Sigmoid colon (tissue), 3 donors: Measurements from ENCODE around the gene TSPAN18.

Experiments used
- CTCF ChIP-seq, 4 experiments: fragments of 450-650 bp in 3 of 4; fragments of 200-600 bp in 1 of 4; IDR thresholded peaks; one replicate each; pipeline ENCODE4 v1.5.1; 2016 to 2019; ENCODE audit warnings: antibody characterized with exemption in 4 of 4, mild to moderate bottlenecking in 3 of 4, moderate library complexity in 2 of 4
- POLR2A ChIP-seq, 2 donors: fragments of 450-650 bp; IDR thresholded peaks; one replicate each; pipeline ENCODE4 v1.6.1; 2016; ENCODE audit warnings: antibody characterized with exemption in 2 of 2, mild to moderate bottlenecking in 2 of 2, moderate library complexity in 2 of 2

GRCh38 chr11:44967930-44968496, 241.3 kb downstream of the TSPAN18 start:
- no peak for TF ChIP-seq CTCF (IDR thresholded peaks at IDR 0.05)
- no peak for TF ChIP-seq POLR2A (IDR thresholded peaks at IDR 0.05)
